Endothelial cell (in vitro differentiated cells): ENCODE measurements around the gene LAMB3. TPM values are rescaled to one million over a fixed set of nuclear protein-coding genes. Genes with fewer than 3 reads are reported as not detected.

ENCODE experiments used
- DNase-seq: peaks from one replicate; pipeline ENCODE4 v3.0.0; 2021; ENCODE audit warnings: low spot score
- H3K27ac Mint-ChIP-seq: one replicate; pipeline ENCODE4 v1.8.0; 2021; ENCODE audit warnings: mixed read lengths, inconsistent platforms; ENCODE audit not compliant: unreplicated experiment
- H3K27me3 Mint-ChIP-seq: one replicate; pipeline ENCODE4 v1.8.0; 2021; ENCODE audit warnings: mild to moderate bottlenecking, moderate library complexity, mixed read lengths, inconsistent platforms; ENCODE audit not compliant: unreplicated experiment
- H3K36me3 Mint-ChIP-seq: one replicate; pipeline ENCODE4 v1.8.0; 2021; ENCODE audit warnings: mild to moderate bottlenecking, low read depth, mixed read lengths, inconsistent platforms; ENCODE audit not compliant: unreplicated experiment
- H3K4me1 Mint-ChIP-seq: one replicate; pipeline ENCODE4 v1.8.0; 2021; ENCODE audit warnings: mild to moderate bottlenecking, mixed read lengths, inconsistent platforms; ENCODE audit not compliant: unreplicated experiment
- H3K4me3 Mint-ChIP-seq: one replicate; pipeline ENCODE4 v1.8.0; 2021; ENCODE audit warnings: mild to moderate bottlenecking, mixed read lengths, inconsistent platforms; ENCODE audit not compliant: unreplicated experiment
- H3K9me3 Mint-ChIP-seq: one replicate; pipeline ENCODE4 v1.8.0; 2021; ENCODE audit warnings: mixed read lengths, inconsistent platforms; ENCODE audit not compliant: unreplicated experiment
- total RNA-seq: library from RNA; stranded (reverse); fragmentation: NEBNext Ultra II Directional; extraction: Animal tissue kit (Norgen Biotek cat#: 25700); gene quantifications from one replicate; pipeline ENCODE4 v1.2.1, GENCODE V29; 2021; ENCODE audit not compliant: unreplicated experiment
- TF ChIP-seq, protein P1 (sequence below): fragments of 200-600 bp; sonication (generic); IDR thresholded peaks from one replicate; pipeline ENCODE4 v1.5.0; 2021; ENCODE audit warnings: antibody characterized with exemption; ENCODE audit not compliant: unreplicated experiment

LAMB3 gene
- total RNA-seq, 1 donor from 2014 or later, result 0.21 TPM

DNA sequence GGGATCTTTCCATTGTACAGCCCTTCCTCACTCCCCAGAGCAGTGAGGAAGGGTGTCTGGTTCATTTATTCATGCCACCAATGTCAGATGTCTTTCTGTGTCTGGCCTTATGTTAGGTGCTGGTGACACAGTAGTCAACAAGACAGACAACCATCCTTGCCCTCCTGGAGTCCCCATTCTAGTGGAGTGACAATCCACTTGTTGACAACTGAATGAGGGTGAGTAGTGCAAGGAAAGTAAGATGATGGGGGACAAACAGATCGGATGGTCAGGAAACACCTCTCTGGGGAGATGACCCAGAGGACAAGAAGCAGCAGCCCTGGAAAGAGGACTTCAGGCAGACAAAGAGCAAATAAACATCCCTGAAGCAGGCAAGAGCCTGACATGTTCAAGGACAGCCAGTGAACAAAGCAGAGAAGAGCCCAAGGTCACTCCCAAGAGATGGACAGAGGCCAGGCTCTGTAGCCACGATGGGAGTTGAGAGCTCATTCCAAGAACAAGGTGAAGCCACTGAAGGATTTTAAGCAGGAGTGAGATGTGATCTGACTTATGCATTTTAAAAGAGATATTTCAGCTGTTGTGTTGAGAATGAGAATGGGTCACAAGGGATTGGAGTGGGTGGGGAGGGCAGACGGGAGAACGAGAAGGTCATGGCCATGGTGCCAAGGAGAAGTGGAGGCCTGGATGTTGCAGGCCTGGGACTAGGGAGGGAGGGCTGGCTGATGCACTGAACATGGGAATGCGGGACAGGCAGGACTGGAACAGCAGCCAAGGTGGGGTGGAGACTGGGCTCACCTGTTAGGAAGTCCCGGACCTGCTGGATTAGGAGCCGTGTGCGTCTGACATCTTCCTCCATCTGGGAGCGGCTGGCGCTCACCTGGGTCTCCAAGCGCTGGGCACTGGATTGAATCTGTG lies 30.2 kb downstream of the LAMB3 start:
- no peak for DNase-seq
- Mint-ChIP-seq H3K36me3 (no peaks in the 10 kb centered on the region), H3K4me3 (no peak overlapping the region), H3K4me1 (peaks cover 3% of the 10 kb centered on the region), H3K9me3 (no peaks in the 10 kb centered on the region), H3K27ac (no peak overlapping the region), H3K27me3 (peaks cover 15% of the 10 kb centered on the region)
- TF ChIP-seq, protein P1, sequence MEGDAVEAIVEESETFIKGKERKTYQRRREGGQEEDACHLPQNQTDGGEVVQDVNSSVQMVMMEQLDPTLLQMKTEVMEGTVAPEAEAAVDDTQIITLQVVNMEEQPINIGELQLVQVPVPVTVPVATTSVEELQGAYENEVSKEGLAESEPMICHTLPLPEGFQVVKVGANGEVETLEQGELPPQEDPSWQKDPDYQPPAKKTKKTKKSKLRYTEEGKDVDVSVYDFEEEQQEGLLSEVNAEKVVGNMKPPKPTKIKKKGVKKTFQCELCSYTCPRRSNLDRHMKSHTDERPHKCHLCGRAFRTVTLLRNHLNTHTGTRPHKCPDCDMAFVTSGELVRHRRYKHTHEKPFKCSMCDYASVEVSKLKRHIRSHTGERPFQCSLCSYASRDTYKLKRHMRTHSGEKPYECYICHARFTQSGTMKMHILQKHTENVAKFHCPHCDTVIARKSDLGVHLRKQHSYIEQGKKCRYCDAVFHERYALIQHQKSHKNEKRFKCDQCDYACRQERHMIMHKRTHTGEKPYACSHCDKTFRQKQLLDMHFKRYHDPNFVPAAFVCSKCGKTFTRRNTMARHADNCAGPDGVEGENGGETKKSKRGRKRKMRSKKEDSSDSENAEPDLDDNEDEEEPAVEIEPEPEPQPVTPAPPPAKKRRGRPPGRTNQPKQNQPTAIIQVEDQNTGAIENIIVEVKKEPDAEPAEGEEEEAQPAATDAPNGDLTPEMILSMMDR, result no peak

DNA sequence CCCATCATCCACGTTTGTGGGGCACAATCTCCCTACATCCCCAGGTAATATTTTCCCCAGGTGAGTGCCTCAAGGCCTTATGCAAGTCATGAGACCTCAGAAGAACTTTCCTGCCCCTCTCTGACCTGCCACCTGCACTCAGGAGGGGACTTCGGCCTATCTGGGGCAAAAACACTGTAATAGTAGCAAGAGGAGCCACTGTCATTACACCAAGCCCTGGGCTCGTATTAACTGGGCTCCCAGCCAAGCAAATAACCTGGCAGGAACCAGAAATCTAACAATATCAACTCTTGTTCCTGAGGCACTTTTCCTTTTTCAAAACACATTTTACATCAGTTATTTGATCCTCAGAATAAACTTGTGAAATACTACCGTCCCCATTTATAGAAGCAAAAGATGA lies 30.9 kb downstream of the LAMB3 start:
- Mint-ChIP-seq H3K36me3 (no peaks in the 10 kb centered on the region), H3K4me1 (peaks cover 3% of the 10 kb centered on the region), H3K27me3 (peaks cover 15% of the 10 kb centered on the region), H3K4me3 (no peak overlapping the region), H3K9me3 (no peaks in the 10 kb centered on the region), H3K27ac (no peak overlapping the region)
- no peak for DNase-seq
- TF ChIP-seq, protein P1, result no peak

DNA sequence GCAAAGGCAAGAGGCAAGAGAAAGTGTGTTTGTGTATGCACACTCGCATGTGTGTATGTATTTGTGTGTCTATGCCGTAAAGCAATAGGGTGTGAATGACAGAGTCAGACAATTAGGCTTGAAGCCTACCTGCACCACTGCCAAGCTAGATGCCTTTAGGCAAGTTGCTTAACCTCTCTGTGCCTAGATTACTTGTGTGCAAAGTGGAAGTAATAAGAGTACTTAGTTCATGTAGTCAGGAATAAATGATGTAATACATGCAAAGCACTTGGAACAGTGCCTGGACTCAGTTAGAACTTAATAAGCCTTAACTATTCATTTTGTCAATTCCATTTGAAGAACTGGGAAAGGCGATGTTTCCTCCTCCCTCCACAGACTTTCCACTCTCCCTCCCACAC lies 31.7 kb downstream of the LAMB3 start:
- Mint-ChIP-seq H3K27me3 (peaks cover 18% of the 10 kb centered on the region), H3K9me3 (no peaks in the 10 kb centered on the region), H3K36me3 (peaks cover 4% of the 10 kb centered on the region), H3K4me1 (peaks cover 3% of the 10 kb centered on the region), H3K27ac (no peak overlapping the region), H3K4me3 (no peak overlapping the region)
- no peak for DNase-seq
- TF ChIP-seq, protein P1, result no peak

DNA sequence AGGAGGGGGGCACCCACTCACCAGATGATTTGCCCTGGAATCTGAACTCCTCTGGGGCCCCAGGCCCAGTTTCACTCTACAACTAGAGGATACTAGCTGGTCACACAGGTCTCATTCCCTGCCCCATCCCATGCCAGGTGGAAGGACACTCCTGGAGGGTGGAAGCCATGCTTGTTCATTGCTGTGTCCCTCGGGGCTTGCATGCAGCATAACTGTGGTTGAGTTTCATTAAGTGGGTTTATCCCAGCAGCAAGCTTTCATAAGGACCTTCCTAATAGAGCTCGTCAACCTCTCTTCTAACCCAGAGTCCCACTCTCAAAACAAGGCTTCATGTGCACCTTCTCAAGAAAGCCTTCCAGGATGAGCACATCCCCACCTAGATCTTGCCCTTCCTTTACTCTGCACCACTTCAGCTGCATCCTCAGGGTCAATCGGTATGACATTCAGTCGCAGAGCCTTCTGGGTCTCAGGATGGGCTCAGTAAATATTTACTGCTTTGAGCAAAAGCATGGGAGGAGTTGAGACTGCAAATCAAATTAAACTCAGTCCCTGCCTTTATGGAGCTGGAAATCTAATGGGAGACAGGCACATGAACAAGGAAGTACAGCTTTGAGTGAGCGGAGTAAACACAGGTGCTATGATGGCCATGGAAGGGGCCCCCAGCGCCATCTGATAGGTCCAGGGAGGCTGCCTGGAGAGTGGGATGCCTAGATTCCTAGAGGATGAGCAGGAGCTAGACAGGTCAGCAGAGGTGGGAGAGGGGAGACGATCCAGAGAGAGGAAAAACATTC lies 32.3 kb downstream of the LAMB3 start:
- TF ChIP-seq, protein P1, result no peak
- H3K27me3 Mint-ChIP-seq, result peaks cover 17% of the 10 kb centered on the region
- no peaks in the 10 kb centered on the region for H3K9me3 Mint-ChIP-seq
- H3K27ac Mint-ChIP-seq, result no peak overlapping the region
- H3K36me3 Mint-ChIP-seq, result peaks cover 4% of the 10 kb centered on the region
- peaks cover 3% of the 10 kb centered on the region for H3K4me1 Mint-ChIP-seq
- no peak for DNase-seq
- no peak overlapping the region for H3K4me3 Mint-ChIP-seq
